NCI-H2107 treated with DMSO at 0.1 percent for 48 hours (cell line): Measurements from ENCODE around the gene CENPV.

ENCODE experiments used
- DNase-seq: peaks from one replicate; lab custom pipeline; 2025; ENCODE audit not compliant: unreplicated experiment; lab: John Stamatoyannopoulos, UW

CENPV gene

DNA sequence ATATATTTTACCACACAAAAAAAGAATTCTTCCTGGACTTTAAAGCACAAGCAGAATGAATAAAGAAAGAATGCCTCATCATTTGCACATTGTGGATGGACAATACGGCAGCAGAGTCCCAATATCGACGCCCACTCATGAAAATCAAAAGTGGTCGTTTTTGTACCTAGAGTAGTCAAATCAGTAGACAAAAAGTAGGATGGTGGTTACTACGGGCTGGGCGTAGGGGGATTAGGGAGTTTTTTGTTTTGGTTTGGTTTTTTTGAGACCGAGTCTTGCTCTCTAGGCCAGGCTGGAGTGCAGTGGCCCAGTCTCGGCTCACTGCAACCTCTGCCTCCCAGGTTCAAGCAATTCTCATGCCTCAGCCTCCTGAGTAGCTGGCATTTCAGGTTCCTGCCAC, 8.6 kb upstream of the CENPV start:
- no peak for DNase-seq

GRCh38 chr17:16358394-16358793, 5.1 kb upstream of the CENPV start:
- DNase-seq = no peak

GRCh38 chr17:16354585-16354984, 1.3 kb upstream of the CENPV start:
- DNase-seq = no peak

DNA sequence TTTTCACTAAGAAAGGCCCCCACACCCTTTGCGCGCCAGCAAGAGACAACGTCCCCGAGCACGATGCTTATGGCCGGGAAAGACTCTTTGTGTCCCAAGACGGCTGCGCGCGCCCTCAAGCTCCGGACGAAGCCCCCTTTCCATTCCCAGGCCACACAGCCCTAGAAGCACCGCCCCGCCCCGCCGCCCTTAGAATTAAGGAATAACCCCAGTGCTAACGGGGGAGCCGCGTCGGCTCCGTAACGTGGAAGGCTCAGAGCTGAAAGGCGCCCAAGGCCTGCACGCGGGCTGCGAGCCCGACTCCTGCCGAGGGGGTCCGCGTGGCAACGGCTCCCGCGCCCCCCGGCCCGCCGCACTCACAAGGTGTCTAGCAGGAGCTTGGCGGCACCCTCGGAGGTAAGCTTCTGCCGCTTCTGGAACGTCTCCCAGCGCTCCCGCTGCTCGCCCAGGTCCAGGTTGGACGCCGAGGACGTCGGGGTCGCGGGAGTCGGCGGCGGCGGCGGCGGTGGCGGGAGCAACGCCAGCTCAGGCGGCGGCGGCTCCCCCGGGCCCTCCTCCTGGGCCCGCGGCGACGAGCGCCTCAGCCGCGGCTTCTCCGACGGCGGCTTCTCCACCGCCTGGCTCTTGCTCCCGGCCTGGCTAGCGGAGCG, 477 bp downstream of the CENPV start:
- peak; percentile 35 for DNase-seq

DNA sequence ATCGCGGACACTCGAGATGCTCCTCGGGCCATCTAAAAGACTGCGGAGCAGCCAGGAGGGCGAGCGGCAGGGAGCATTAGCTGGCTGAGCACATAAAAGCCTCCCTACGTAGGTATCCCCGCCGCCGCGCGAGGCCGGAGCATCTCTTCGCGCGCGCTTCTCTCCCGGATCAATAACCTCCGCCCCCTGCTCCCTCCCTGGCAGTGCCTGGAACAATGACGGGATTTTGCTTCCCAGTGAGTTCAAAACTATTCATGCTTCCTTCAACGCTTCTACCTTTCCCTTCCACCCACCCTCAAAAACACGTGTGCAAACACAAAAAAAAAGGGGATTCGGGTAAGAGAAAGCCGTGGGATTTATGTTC, 984 bp downstream of the CENPV start:
- peak; percentile 51 for DNase-seq

GRCh38 chr17:16351831-16352230, 1.4 kb downstream of the CENPV start:
- DNase-seq = no peak

- DNase-seq = no peak
Measured at GRCh38 chr17:16349431-16349830, 3.8 kb downstream of the CENPV start.

- DNase-seq = no peak
Measured at GRCh38 chr17:16348586-16348985, 4.7 kb downstream of the CENPV start.

DNA sequence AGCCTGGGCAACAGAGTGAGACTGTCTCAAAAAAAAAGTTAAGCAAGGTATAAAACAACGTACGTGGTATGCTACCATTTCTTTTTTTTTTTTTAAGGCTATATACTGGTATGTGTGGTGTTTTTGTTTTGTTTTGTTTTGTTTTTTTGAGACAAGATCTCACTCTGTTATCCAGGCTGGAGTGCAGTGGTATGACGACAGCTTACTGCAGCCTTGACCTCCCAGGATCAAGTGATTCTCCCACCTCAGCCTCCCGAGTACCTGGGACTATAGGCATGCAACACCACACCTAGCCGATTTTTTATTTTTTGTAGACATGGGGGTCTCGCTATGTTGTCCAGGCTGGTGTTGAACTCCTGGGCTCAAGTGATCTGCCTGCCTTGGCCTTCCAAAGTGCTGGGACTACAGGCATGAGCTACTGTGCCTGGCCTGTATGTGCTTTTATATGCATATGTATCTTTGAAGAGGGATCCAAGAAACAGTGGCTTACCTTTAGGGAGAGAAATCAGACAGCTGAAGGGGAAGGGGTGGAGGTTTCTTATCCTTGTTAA, 6.5 kb downstream of the CENPV start:
- no peak for DNase-seq

GRCh38 chr17:16345565-16345964, 7.7 kb downstream of the CENPV start:
- no peak for DNase-seq

DNA sequence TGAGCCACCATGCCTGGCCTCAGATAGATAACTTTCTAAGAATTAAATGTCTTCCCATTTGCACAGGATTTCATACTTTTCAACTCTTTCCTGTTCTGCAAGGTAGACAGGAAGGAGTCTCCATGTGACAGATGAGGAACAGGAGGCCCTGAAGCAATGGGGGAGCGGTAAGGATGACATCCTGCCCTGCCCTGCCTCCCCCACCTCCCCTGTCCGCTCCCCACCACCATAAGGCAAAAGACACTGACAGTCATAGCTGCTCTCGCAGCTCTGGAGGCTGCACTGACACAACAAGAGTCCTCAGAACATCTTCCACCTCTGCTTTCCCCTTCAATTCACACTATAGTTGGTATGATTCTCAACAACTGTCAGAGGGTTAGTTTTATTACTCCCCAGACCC, 9.7 kb downstream of the CENPV start:
- DNase-seq = no peak

GRCh38 chr17:16342979-16343378, 10.3 kb downstream of the CENPV start:
- no peak for DNase-seq

DNA sequence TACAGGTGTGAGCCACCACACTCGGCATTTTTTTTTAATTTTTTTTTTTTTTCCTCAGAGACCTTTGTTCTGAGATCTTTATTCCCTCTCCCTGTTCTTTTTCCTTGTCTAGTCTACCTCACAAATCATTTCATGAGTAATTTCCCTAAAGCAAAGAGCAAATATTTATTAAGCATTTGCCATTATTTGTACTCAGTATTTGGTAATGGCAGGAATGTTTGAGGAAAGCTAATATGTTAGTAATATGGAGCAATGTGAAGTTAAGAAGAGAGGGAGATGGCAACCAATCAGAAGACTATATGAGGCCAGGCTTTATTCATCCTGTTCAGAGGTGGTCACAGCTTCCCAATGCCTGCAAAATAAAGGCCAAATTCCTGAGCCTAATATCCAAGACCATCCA, 13.3 kb downstream of the CENPV start:
- no peak for DNase-seq

DNA sequence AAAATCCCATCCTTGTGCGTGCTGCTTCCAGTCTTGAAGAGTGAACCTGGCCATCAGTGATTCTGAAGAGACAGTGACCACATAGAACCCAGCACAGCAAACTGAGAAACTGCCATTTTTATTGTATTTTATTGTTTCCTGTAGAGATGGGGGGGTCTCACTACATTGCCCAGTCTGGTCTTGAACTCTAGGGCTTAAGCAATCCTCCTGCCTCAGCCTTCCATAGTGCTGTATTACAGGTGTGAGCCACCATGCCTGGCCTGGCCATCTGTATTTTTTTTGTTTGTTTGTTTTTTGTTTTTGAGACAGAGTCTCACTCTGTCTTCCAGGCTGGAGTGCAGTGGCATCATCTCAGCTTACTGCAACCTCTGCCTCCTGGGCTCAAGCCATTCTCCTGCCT, 13.9 kb downstream of the CENPV start:
- no peak for DNase-seq

- DNase-seq = no peak
Measured at GRCh38 chr17:16338391-16338790, 14.9 kb downstream of the CENPV start.

DNA sequence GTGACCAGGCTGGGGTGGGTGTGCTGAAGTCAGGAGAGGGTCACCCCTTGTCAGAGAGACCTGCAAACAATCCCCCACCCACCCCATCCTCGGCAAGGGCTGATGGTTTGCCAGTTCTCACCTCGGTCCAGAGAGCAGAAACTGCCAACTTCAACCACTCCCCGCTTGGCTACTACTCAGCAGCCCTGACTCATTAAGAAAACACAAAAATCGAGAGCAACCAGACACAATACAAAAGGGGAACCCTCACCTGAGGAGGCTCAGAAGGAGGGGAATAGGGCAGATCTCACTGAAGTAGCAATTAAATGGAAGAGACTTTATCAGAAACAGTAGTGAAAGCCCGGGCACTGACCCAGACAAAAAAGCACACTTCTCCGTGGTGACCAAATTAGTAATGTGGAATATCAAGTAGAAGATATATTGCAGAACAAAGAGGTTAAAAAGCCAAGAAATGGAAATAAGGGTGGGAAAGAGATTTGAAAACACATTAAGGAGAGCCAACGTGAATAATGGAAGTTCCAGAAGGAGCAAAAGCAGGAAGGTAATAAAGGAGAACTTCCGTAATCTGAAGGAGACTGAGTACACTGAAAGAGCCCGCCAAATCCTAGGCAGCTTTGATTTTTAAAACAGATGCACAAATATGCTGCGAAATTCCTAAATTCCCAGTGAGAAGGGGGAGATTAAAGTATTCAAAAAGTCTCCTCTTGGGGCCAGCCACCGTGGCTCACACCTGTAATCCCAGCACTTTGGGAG, 23.6 kb downstream of the CENPV start:
- DNase-seq = no peak

DNA sequence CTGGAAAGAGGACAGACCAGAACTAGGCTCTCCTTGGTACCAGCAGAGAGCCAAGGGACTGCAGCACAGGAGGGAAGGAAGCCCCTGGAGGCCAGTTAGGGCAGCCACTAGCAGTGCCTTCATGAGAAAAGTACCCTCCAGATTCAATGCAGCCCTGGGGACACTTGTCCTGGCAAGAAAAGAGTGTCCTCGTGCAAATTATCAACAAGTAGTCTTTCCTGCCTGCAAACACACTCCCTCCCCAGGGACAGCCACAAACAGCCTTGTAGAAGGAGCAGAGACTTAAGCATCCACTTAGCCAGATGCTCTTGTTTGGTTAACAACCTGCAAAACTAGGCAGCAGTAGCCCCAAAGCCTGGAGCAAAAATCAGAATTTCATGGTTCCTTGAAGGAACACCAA, 24.3 kb downstream of the CENPV start:
- peak; percentile 18 for DNase-seq

DNA sequence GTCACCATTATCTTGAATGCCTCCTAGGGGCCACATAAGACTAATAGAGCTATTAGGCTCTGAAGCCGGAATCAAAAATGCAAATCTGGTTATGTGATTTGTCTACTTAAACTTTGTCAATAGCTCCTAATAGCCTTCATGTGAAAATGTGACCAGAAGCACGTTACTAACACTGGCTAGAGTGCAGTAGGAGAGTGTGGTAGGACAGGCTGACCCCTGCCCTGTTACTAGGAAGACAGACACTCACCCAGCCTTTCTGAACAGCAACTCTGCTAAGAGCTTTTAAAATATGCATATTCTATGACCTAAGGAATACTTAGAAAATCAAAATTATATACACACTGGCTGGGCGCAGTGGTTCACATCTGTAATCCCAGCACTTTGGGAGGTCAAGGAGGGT, 26.3 kb downstream of the CENPV start:
- no peak for DNase-seq

DNA sequence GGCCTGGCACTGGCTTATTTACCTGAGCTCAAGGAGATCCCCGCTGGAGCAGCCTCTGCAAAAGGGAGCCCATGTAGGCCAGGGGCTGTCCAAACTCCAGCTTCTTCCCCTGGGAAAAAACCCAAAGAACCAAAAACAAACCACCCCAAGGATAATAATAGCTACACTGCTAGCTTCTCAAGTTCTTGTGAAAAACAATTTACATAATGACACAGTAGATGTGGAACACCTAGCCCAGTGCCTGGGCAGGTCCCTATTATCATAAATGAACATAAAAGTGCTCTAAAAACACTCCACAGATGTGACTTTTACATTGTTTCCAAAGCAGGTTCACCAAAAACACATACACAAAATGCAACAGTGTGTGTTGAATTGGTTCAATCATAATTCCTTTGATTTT, 27.3 kb downstream of the CENPV start:
- DNase-seq = no peak

DNA sequence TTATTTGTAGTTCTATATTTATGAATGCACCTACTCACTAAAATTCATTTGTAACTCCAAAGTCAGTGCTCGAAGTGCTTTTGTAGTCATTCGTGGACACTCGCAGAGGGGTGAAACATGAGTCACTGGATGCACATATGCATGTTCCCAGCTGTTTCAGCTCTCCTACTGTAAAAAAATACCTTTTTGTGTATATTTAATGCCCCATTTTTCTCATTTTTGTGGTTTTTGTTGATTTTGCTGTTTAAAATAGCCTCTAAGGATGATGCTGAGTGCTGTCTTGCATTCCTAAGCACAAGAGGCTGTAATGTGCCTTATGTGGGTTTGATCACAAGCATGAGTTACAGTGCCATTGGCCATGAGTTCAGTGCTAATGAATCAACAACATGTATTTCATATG, 30.6 kb downstream of the CENPV start:
- DNase-seq = no peak

DNA sequence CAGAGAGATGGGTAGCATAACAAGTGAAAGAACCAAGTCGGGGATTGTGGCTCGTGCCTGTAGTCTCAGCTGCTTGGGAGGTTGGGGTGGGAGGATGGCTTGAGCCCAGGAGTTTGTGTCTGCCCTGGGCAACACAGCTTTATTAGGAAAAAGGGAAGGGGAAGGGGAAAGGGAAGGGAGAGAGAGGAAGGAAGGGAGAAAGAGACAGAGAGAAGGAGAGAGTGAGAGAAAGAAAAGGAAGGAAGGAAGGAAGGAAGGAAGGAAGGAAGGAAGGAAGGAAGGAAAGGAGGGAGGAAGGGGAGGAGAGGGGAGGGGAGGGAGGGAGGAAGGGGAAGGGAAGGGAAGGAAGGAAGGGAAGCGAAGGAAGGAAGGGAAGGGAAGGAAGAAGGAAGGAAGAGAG, 33.3 kb downstream of the CENPV start:
- no peak for DNase-seq

DNA sequence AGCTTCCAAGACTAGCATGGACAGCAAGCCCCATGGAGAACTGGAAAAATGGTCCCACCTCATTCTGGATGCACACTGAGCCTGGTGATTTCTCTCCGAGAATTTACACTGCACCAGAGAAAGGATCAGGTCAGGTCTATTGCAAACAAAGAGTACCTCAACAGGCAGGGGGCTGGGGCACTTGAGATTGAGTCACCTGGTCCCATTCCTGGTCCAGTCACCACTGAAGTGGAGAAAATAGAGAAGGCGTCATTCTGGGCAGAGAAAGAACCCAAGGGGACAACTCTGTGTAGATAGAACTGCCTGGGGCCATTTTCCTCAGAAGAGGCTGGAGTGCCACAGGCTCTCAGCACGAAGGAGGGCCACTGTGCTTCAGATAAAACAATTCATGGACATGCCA, 38.4 kb downstream of the CENPV start:
- DNase-seq = no peak

GRCh38 chr17:16314189-16314588, 39.1 kb downstream of the CENPV start:
- no peak for DNase-seq
